Natural killer cell (primary cell): ENCODE data around the gene BDP1. TPM values are rescaled to one million over a fixed set of nuclear protein-coding genes. Genes with fewer than 3 reads are reported as not detected.
"Not testable (repeated sequence)": the region's sequence is repeated elsewhere in the genome, so short reads cannot be mapped to it uniquely, and the experiment has no call there.

Source experiments
- ATAC-seq, 3 donors: fragments of 150-1000 bp in 2 of 3; fragments of 200-7000 bp in 1 of 3; cut with Tn5 transposase; 1 replicate in 1 of 3; 2 replicates in 2 of 3; pipeline ENCODE4 v1.10.0; 2021; ENCODE audit warnings: mild to moderate bottlenecking in 2 of 3, moderate library complexity in 2 of 3
- DNase-seq, 2 donors: peaks; one replicate each; pipeline versions ENCODE4 v3.0.0 to v3.0.0-alpha.2; 2013 to 2021; ENCODE audit warnings: mixed read lengths in 1 of 2
- H3K27ac ChIP-seq: one replicate; pipeline ENCODE4 v1.5.1; 2013; ENCODE audit warnings: mild to moderate bottlenecking, low read length
- H3K27me3 ChIP-seq: one replicate; pipeline ENCODE4 v1.6.1; 2013; ENCODE audit warnings: low read length; ENCODE audit not compliant: control insufficient read depth, insufficient read depth
- H3K36me3 ChIP-seq: one replicate; pipeline ENCODE4 v1.6.1; 2013; ENCODE audit warnings: low read length; ENCODE audit not compliant: control insufficient read depth, insufficient read depth
- H3K4me1 ChIP-seq: one replicate; pipeline ENCODE4 v1.6.1; 2013; ENCODE audit warnings: low read length; ENCODE audit not compliant: control insufficient read depth, insufficient read depth
- H3K4me3 ChIP-seq: one replicate; pipeline ENCODE4 v1.5.1; 2013; ENCODE audit warnings: low read length
- H3K9me3 ChIP-seq: one replicate; pipeline ENCODE4 v1.6.1; 2013; ENCODE audit warnings: low read length; ENCODE audit not compliant: control insufficient read depth, insufficient read depth
- H3K27ac Mint-ChIP-seq, 2 donors: one replicate each; pipeline ENCODE4 v1.8.0; 2022; ENCODE audit warnings: mild to moderate bottlenecking in 2 of 2, mixed read lengths in 2 of 2, moderate library complexity in 1 of 2
- H3K27me3 Mint-ChIP-seq, 2 donors: one replicate each; pipeline ENCODE4 v1.8.0; 2022; ENCODE audit warnings: low read depth in 2 of 2, mixed read lengths in 2 of 2
- H3K36me3 Mint-ChIP-seq: one replicate; pipeline ENCODE4 v1.8.0; 2022; ENCODE audit warnings: mixed read lengths
- H3K4me1 Mint-ChIP-seq, 2 donors: one replicate each; pipeline ENCODE4 v1.8.0; 2022; ENCODE audit warnings: mixed read lengths in 2 of 2
- H3K4me3 Mint-ChIP-seq: one replicate; pipeline ENCODE4 v1.8.0; 2022; ENCODE audit warnings: mild to moderate bottlenecking, moderate library complexity, mixed read lengths
- H3K9me3 Mint-ChIP-seq, 2 donors: one replicate each; pipeline ENCODE4 v1.8.0; 2022; ENCODE audit warnings: mixed read lengths in 2 of 2
- WGBS: methylation state at CpG from one replicate; pipeline ENCODE4 v1.1.7; 2013; ENCODE audit warnings: missing lambda C conversion rate; ENCODE audit not compliant: insufficient coverage; 5-methylcytosine and 5-hydroxymethylcytosine counted together
- intact Hi-C: fragments of 100-400 bp; cut with micrococcal nuclease; formaldehyde crosslinking; loops from one replicate; pipeline ENCODE4 v1.14.2; 2022
- total RNA-seq, 4 donors: library from RNA; stranded (reverse); fragments of 120-200 nt in 1 of 4; gene quantifications; one replicate each; pipeline versions ENCODE4 v1.2.3 to v1.2.4, GENCODE V29; 2013 to 2022
- TF ChIP-seq, protein P1 (sequence below): fragments of 200-600 bp; IDR thresholded peaks from one replicate; pipeline ENCODE4 v1.8.0; 2022; ENCODE audit warnings: antibody characterized with exemption

The BDP1 gene
- total RNA-seq, 3 donors from 2014 or later (not counting 1 experiment from before 2014, with no cell fraction given), result 45.1 to 46.2 (median 45.8) TPM

DNA sequence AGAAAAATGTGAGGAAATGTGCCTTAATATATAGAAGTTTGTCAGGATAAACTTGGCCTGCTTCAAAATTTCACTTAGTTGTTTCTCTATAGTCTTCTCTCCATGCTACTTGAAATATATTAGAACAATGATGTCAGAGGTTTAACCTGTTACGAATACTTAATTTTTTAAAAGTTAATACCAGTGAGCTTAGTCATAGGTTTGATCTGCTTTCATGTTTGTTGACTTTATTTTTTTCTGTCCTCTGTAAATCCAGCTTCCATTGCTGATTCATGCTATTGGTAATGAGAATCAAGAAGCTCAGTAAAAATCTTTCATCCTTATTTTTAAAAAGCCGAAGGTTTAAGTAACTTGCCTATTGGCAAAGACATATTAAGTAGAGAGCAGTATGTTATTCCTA lies 27.9 kb downstream of the BDP1 start:
- H3K36me3 ChIP-seq, result peaks cover 57% of the 10 kb centered on the region
- no peak overlapping the region for H3K4me3 Mint-ChIP-seq
- H3K4me3 ChIP-seq, result no peak overlapping the region
- H3K4me1 Mint-ChIP-seq, result peaks cover 6 to 19% of the 10 kb centered on the region in 2 donors
- no peak overlapping the region for H3K27ac ChIP-seq
- no peaks in the 10 kb centered on the region for H3K27me3 ChIP-seq
- H3K4me1 ChIP-seq, result no peaks in the 10 kb centered on the region
- ATAC-seq (no peak), DNase-seq (no peak)
- peaks cover 12% of the 10 kb centered on the region for H3K36me3 Mint-ChIP-seq
- WGBS, result no CpG with 5 or more reads among the region's 2 CpGs
- H3K9me3 Mint-ChIP-seq, result no peaks in the 10 kb centered on the region
- intact Hi-C loops, result no loop called here
- H3K27ac Mint-ChIP-seq, result peak overlapping the region; percentile 13 to 60
- TF ChIP-seq, protein P1, sequence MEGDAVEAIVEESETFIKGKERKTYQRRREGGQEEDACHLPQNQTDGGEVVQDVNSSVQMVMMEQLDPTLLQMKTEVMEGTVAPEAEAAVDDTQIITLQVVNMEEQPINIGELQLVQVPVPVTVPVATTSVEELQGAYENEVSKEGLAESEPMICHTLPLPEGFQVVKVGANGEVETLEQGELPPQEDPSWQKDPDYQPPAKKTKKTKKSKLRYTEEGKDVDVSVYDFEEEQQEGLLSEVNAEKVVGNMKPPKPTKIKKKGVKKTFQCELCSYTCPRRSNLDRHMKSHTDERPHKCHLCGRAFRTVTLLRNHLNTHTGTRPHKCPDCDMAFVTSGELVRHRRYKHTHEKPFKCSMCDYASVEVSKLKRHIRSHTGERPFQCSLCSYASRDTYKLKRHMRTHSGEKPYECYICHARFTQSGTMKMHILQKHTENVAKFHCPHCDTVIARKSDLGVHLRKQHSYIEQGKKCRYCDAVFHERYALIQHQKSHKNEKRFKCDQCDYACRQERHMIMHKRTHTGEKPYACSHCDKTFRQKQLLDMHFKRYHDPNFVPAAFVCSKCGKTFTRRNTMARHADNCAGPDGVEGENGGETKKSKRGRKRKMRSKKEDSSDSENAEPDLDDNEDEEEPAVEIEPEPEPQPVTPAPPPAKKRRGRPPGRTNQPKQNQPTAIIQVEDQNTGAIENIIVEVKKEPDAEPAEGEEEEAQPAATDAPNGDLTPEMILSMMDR, result no peak
- no peaks in the 10 kb centered on the region for H3K27me3 Mint-ChIP-seq
- H3K9me3 ChIP-seq, result no peaks in the 10 kb centered on the region

DNA sequence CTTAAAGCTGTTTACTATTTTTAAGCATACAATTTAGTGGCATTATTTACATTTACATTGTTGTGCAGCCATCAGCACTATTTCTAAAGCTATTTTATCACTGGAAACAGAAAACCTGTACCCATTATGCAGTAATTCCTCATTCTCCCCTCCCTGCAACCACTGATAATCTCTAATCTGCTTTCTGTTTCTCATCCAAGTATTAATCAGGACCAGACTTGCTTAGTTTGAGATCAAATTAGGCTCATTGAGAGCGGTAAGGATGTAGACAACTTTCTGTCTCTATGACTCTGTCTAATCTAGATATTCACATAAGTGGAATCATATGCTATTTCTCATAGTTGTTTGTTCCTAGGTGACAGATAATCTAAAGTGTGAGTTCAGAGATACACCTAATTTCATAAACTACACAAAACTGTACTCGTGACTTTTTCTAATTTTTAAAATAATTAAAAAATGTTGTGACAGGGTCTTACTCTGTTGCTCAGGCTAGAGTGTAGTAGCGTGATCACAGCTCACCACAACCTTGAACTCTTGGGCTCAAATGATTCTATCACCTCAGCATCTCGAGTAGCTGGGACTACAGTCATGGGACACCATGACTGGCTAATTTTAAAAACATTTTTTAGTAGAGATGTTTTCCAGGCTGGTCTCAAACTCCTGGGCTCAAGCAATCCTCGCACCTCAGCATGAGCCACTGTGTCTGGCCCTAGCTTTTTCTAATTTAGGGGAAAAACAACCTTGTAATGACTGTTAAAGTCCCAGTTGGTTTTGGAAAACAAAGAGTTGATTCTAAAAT lies 37.6 kb downstream of the BDP1 start:
- Histone ChIP-seq H3K4me1 (no peaks in the 10 kb centered on the region), H3K4me3 (no peak overlapping the region), H3K27me3 (no peaks in the 10 kb centered on the region), H3K36me3 (peaks cover 86% of the 10 kb centered on the region), H3K27ac (no peak overlapping the region), H3K9me3 (no peaks in the 10 kb centered on the region)
- ATAC-seq, result no peak
- Mint-ChIP-seq H3K4me3 (no peak overlapping the region), H3K36me3 (peaks cover 20% of the 10 kb centered on the region), H3K9me3 (no peaks in the 10 kb centered on the region), H3K27ac (no peak overlapping the region), H3K4me1 (no peaks in the 10 kb centered on the region), H3K27me3 (no peaks in the 10 kb centered on the region)
- intact Hi-C loops, result no loop called here
- 95% methylated on average over 3 of the region's 5 CpGs for WGBS
- DNase-seq, result no peak
- TF ChIP-seq, protein P1, result no peak

DNA sequence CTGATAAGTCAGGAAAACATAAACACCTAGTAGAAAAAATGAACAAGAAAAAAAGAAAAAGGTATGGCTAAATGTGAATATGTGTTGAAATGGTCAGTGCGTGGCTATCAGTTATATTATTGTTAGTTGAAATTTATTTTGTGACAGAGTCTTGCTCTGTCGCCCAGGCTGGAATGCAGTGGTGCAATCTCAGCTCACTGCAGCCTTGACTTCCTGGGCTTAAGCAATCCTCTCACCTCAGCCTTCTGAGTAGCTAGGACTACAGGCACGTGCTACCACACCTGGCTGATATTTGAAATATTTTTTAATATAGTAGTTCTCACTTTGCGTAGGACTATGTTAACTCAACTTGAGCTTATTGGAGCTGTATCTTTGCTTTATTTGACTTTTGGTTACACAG lies 38.8 kb downstream of the BDP1 start:
- peaks cover 83% of the 10 kb centered on the region for H3K36me3 ChIP-seq
- H3K9me3 Mint-ChIP-seq, intact Hi-C loops, H3K27ac ChIP-seq, H3K27me3 Mint-ChIP-seq, H3K4me1 Mint-ChIP-seq, H3K27me3 ChIP-seq, DNase-seq, H3K27ac Mint-ChIP-seq, ATAC-seq, H3K4me3 Mint-ChIP-seq, H3K9me3 ChIP-seq, H3K4me1 ChIP-seq, H3K4me3 ChIP-seq: not testable (repeated sequence)
- 96% methylated on average over 3 of the region's 4 CpGs for WGBS
- H3K36me3 Mint-ChIP-seq, result peaks cover 20% of the 10 kb centered on the region

DNA sequence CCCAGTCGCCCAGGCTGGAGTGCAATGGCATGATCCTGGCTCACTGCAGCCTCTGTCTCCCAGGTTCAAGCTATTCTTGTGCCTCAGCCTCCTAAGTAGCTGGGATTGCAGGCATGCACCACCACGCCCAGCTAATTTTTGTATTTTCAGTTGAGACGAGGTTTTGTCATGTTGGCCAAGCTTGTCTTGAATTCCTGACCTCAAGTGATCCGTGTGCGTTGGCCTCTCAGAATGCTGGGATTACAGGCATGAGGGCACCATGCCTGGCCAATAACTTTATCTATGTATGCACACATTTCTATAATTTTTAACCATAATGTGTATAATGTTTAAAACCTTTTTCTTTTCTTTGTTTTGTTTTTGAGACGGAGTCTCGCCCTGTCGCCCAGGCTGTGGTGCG lies 43.3 kb downstream of the BDP1 start:
- H3K27ac Mint-ChIP-seq, DNase-seq, ATAC-seq, H3K27me3 Mint-ChIP-seq, H3K9me3 Mint-ChIP-seq, H3K27ac ChIP-seq, intact Hi-C loops, H3K27me3 ChIP-seq, H3K9me3 ChIP-seq, H3K4me1 ChIP-seq, H3K4me1 Mint-ChIP-seq, H3K4me3 Mint-ChIP-seq, H3K4me3 ChIP-seq: not testable (repeated sequence)
- peaks cover 73% of the 10 kb centered on the region for H3K36me3 ChIP-seq
- WGBS, result 96% methylated on average over 9 of the region's 9 CpGs
- H3K36me3 Mint-ChIP-seq, result peaks cover 27% of the 10 kb centered on the region
